Adipocyte (in vitro differentiated cells): ENCODE measurements around the gene STEAP3.
A peak's percentile ranks its signal among the peaks of the same experiment; 100 is the strongest.

Source experiments
- DNase-seq: peaks from one replicate; pipeline ENCODE4 v3.0.0-alpha.2; 2015; ENCODE audit warnings: low read depth
- H3K27me3 ChIP-seq: replicated peaks from 2 replicates; pipeline ENCODE4 v1.7.0; 2013; ENCODE audit warnings: mild to moderate bottlenecking, low read length, moderate library complexity; ENCODE audit not compliant: control insufficient read depth, insufficient read depth
- H3K36me3 ChIP-seq: 2 replicates; pipeline ENCODE4 v1.7.0; 2013; ENCODE audit warnings: low read length, mild to moderate bottlenecking, moderate library complexity; ENCODE audit not compliant: control insufficient read depth, insufficient read depth, severe bottlenecking
- H3K4me1 ChIP-seq: 2 replicates; pipeline ENCODE4 v1.7.0; 2013; ENCODE audit warnings: mild to moderate bottlenecking, low read length, moderate library complexity; ENCODE audit not compliant: control insufficient read depth, insufficient read depth
- H3K4me3 ChIP-seq: 2 replicates; pipeline ENCODE4 v1.7.0; 2013; ENCODE audit warnings: mild to moderate bottlenecking, low read length, moderate library complexity
- H3K9ac ChIP-seq: 2 replicates; pipeline ENCODE4 v1.7.0; 2013; ENCODE audit warnings: mild to moderate bottlenecking, low read length, moderate library complexity
- H3K9me3 ChIP-seq: 2 replicates; pipeline ENCODE4 v1.7.0; 2013; ENCODE audit warnings: mild to moderate bottlenecking, low read length, moderate library complexity; ENCODE audit not compliant: control insufficient read depth

The STEAP3 gene

GRCh38 chr2:119219873-119220272, 3.8 kb upstream of the STEAP3 start:
- Histone ChIP-seq H3K36me3 (no peaks in the 10 kb centered on the region), H3K4me3 (no peak overlapping the region), H3K9me3 (no peaks in the 10 kb centered on the region), H3K9ac (no peak overlapping the region), H3K27me3 (no peaks in the 10 kb centered on the region), H3K4me1 (peaks cover 7% of the 10 kb centered on the region)
- peak; percentile 6 for DNase-seq

- Histone ChIP-seq H3K9me3 (no peaks in the 10 kb centered on the region), H3K9ac (no peak overlapping the region), H3K27me3 (no peaks in the 10 kb centered on the region), H3K4me1 (peaks cover 7% of the 10 kb centered on the region), H3K36me3 (no peaks in the 10 kb centered on the region), H3K4me3 (no peak overlapping the region)
- no peak for DNase-seq
These were observed 2.8 kb upstream of the STEAP3 start for GRCh38 chr2:119220720-119221301.

- no peaks in the 10 kb centered on the region for H3K36me3 ChIP-seq
- no peaks in the 10 kb centered on the region for H3K27me3 ChIP-seq
- H3K9me3 ChIP-seq = no peaks in the 10 kb centered on the region
- H3K4me1 ChIP-seq = peaks cover 7% of the 10 kb centered on the region
- no peak overlapping the region for H3K4me3 ChIP-seq
- DNase-seq = no peak
- H3K9ac ChIP-seq = no peak overlapping the region
These were observed 2.0 kb upstream of the STEAP3 start for GRCh38 chr2:119221609-119222008.

GRCh38 chr2:119222213-119222612, 1.4 kb upstream of the STEAP3 start:
- Histone ChIP-seq H3K36me3 (no peaks in the 10 kb centered on the region), H3K9me3 (no peaks in the 10 kb centered on the region), H3K27me3 (no peaks in the 10 kb centered on the region), H3K4me1 (peaks cover 7% of the 10 kb centered on the region), H3K9ac (no peak overlapping the region), H3K4me3 (no peak overlapping the region)
- no peak for DNase-seq

- H3K36me3 ChIP-seq = no peaks in the 10 kb centered on the region
- H3K4me3 ChIP-seq = peak overlapping the region; percentile 84
- no peaks in the 10 kb centered on the region for H3K27me3 ChIP-seq
- peaks cover 7% of the 10 kb centered on the region for H3K4me1 ChIP-seq
- no peaks in the 10 kb centered on the region for H3K9me3 ChIP-seq
- DNase-seq = no peak
- peak overlapping the region; percentile 63 for H3K9ac ChIP-seq
These were observed 642 bp upstream of the STEAP3 start for GRCh38 chr2:119222863-119223520.

- H3K4me1 ChIP-seq = peaks cover 7% of the 10 kb centered on the region
- H3K9me3 ChIP-seq = no peaks in the 10 kb centered on the region
- peak overlapping the region; percentile 83 for H3K9ac ChIP-seq
- H3K36me3 ChIP-seq = no peaks in the 10 kb centered on the region
- no peaks in the 10 kb centered on the region for H3K27me3 ChIP-seq
- no peak for DNase-seq
- peak overlapping the region; percentile 84 for H3K4me3 ChIP-seq
These were observed 914 bp downstream of the STEAP3 start for GRCh38 chr2:119224391-119225104.

GRCh38 chr2:119225105-119225865, 1.7 kb downstream of the STEAP3 start:
- Histone ChIP-seq H3K9ac (no peak overlapping the region), H3K9me3 (no peaks in the 10 kb centered on the region), H3K4me3 (no peak overlapping the region), H3K36me3 (no peaks in the 10 kb centered on the region), H3K27me3 (no peaks in the 10 kb centered on the region), H3K4me1 (peaks cover 9% of the 10 kb centered on the region)
- no peak for DNase-seq

GRCh38 chr2:119225926-119226325, 2.3 kb downstream of the STEAP3 start:
- H3K27me3 ChIP-seq = no peaks in the 10 kb centered on the region
- no peak for DNase-seq
- no peak overlapping the region for H3K9ac ChIP-seq
- H3K4me3 ChIP-seq = no peak overlapping the region
- no peaks in the 10 kb centered on the region for H3K36me3 ChIP-seq
- no peaks in the 10 kb centered on the region for H3K9me3 ChIP-seq
- peaks cover 15% of the 10 kb centered on the region for H3K4me1 ChIP-seq

- Histone ChIP-seq H3K36me3 (no peaks in the 10 kb centered on the region), H3K9ac (no peak overlapping the region), H3K27me3 (no peaks in the 10 kb centered on the region), H3K4me3 (no peak overlapping the region), H3K9me3 (no peaks in the 10 kb centered on the region), H3K4me1 (peaks cover 27% of the 10 kb centered on the region)
- no peak for DNase-seq
These were observed 3.7 kb downstream of the STEAP3 start for GRCh38 chr2:119227346-119227745.

GRCh38 chr2:119228136-119228535, 4.5 kb downstream of the STEAP3 start:
- Histone ChIP-seq H3K27me3 (no peaks in the 10 kb centered on the region), H3K9ac (no peak overlapping the region), H3K4me1 (peaks cover 35% of the 10 kb centered on the region), H3K36me3 (no peaks in the 10 kb centered on the region), H3K9me3 (no peaks in the 10 kb centered on the region), H3K4me3 (no peak overlapping the region)
- no peak for DNase-seq

- Histone ChIP-seq H3K36me3 (no peaks in the 10 kb centered on the region), H3K27me3 (no peaks in the 10 kb centered on the region), H3K9me3 (no peaks in the 10 kb centered on the region), H3K4me3 (no peak overlapping the region), H3K4me1 (peaks cover 40% of the 10 kb centered on the region), H3K9ac (no peak overlapping the region)
- no peak for DNase-seq
These were observed 5.3 kb downstream of the STEAP3 start for GRCh38 chr2:119228964-119229363.
